Neutrophil (primary cell): Measurements from ENCODE around the gene ZNF217.

Source experiments
- H3K27ac ChIP-seq: fragments of 200-600 bp; sonication (generic); 2 replicates; pipeline ENCODE4 v1.5.1; 2016; ENCODE audit warnings: mild to moderate bottlenecking, moderate library complexity
- H3K27me3 ChIP-seq: fragments of 200-600 bp; sonication (generic); 2 replicates; pipeline ENCODE4 v1.6.0; 2016; ENCODE audit warnings: mild to moderate bottlenecking
- H3K36me3 ChIP-seq: fragments of 200-600 bp; sonication (generic); 2 replicates; pipeline ENCODE4 v1.5.1; 2017
- H3K4me1 ChIP-seq, 2 experiments: fragments of 200-600 bp in 1 of 2; sonication (generic) in 1 of 2; 1 replicate in 1 of 2; 2 replicates in 1 of 2; pipeline versions ENCODE4 v1.5.1 to v1.6.1; 2013 to 2016; ENCODE audit warnings: low read depth in 1 of 2, low read length in 1 of 2, mild to moderate bottlenecking in 1 of 2, moderate library complexity in 1 of 2; ENCODE audit not compliant: control insufficient read depth in 1 of 2, insufficient read depth in 1 of 2
- H3K4me3 ChIP-seq, 2 experiments: fragments of 200-600 bp in 1 of 2; sonication (generic) in 1 of 2; 1 replicate in 1 of 2; 2 replicates in 1 of 2; pipeline ENCODE4 v1.5.1; 2013 to 2016; ENCODE audit warnings: low read depth in 1 of 2, low read length in 1 of 2, mild to moderate bottlenecking in 1 of 2, moderate library complexity in 1 of 2
- H3K9me3 ChIP-seq: fragments of 200-600 bp; sonication (generic); 2 replicates; pipeline ENCODE4 v1.5.1; 2016
- TF ChIP-seq, protein P1 (sequence below): fragments of 200-600 bp; sonication (generic); IDR thresholded peaks from 2 replicates; pipeline ENCODE4 v1.5.1; 2016; ENCODE audit warnings: antibody characterized with exemption

Gene ZNF217

DNA sequence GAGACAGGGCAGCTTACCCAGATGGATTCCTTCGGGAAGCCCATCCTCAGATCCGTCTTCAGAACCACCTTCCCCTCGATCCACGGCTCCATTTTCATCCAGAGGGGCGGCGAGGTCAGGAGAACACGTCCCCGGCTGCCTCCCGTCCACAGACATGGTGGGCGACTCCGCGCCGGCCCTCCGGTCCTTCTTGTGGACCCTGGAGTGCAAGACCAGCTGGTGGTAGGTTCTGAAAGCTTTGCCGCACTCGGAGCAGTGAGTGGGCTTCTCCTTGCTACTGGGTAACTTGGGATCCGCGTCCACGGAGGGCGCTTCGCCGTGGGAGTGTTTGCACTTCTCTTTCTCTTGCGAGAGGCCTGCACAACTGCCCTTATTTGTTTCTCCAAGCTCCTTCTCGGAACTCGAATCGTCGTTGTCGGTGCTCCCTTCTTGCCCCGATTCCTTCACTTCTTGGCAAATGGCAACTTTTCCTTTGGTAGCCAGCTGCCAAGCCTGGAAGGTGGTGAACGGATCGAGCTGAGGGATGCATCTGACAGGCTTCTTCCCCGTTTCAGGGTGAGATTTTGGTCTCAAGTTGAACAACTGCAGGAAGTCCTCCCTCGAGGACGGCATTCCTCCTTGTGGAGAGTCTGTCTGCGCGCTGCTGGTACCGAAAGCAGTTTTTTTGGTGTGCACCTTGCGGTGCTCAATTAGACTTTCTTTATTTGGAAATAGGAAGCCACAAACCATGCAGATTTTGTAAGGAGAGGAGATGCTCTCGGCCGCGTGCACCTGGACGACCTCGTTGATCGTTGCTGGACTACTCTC lies 12.0 kb downstream of the ZNF217 start:
- Histone ChIP-seq H3K4me3 (peak overlapping the region in 1 of 2 experiments; percentile 46), H3K4me1 (peaks cover 88 to 89% of the 10 kb centered on the region in 2 experiments), H3K27ac (peak overlapping the region; percentile 88), H3K36me3 (peaks cover 53% of the 10 kb centered on the region), H3K27me3 (no peaks in the 10 kb centered on the region), H3K9me3 (no peaks in the 10 kb centered on the region)
- TF ChIP-seq, protein P1, sequence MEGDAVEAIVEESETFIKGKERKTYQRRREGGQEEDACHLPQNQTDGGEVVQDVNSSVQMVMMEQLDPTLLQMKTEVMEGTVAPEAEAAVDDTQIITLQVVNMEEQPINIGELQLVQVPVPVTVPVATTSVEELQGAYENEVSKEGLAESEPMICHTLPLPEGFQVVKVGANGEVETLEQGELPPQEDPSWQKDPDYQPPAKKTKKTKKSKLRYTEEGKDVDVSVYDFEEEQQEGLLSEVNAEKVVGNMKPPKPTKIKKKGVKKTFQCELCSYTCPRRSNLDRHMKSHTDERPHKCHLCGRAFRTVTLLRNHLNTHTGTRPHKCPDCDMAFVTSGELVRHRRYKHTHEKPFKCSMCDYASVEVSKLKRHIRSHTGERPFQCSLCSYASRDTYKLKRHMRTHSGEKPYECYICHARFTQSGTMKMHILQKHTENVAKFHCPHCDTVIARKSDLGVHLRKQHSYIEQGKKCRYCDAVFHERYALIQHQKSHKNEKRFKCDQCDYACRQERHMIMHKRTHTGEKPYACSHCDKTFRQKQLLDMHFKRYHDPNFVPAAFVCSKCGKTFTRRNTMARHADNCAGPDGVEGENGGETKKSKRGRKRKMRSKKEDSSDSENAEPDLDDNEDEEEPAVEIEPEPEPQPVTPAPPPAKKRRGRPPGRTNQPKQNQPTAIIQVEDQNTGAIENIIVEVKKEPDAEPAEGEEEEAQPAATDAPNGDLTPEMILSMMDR: no peak

DNA sequence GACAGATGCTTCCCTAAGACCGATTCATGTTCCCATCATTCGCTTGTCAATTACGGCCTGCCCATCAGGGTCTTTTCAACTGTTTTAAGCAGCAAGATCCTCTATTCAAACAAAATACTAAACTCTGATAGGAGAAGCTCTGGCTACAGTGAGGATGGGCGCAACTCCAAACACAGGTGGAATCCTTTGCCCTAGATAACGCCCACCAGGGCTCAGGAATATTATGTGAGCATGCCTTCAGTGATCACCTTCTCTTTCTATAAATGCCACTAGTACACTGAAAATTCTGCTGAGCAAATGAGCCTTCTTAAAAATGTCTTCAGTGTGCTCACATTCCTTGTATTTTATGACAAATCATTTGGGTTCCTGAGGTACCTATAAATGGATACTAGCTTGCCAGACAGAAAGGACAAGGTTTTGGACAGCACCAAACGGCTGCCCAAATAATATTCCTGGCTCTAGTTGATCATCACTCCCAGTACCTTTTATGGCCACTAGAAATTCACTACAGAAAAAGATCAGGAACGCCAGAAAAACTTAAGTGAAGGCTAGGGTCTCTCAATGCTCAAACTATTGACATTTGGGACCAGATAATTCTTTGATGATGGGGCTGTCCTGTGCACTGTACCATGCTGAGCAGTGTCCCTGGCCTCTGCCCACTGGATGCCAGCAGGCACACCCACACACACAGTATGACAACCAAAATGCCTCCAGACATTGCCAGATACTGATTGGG lies 13.1 kb downstream of the ZNF217 start:
- Histone ChIP-seq H3K27me3 (no peaks in the 10 kb centered on the region), H3K4me3 (peak overlapping the region; percentile 58 to 60), H3K9me3 (no peaks in the 10 kb centered on the region), H3K27ac (peak overlapping the region; percentile 88), H3K36me3 (peaks cover 64% of the 10 kb centered on the region), H3K4me1 (peaks cover 77 to 78% of the 10 kb centered on the region in 2 experiments)
- TF ChIP-seq, protein P1: no peak

DNA sequence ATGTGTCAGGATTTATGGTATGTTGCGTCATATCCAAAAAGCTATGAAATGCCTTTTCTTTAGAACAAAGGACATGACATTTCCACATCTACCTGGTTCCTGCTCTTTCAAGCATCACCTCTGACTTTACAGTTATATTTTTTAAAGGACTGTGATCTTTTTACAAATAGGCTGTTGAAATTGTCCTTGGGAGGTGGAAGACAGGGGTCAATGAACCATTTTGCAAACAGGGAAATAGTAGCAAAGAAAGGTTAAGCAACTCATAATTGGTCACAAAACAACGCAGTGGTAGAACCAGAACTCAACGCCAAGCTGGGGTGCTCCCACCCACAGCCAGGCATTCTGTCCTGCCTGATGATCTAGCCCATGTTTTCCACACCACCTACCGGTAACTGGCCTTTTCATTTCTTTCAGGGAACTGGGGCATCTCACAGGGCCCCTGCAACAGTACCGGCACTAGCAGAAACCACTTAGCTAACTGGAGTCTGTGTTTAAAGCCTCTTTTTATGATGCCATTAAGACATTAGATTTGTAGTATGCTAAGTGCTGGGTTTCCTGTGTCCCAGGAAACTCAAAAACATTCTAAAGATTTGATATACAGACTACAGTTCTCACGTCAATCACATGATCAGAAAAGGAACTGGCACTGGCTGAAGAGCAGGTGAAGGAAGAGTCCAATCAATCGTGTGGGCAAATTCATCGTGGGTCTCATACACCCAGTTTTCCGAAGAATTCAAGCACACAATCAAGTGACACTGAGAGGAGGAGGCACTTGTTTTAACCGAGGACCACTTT lies 13.9 kb downstream of the ZNF217 start:
- TF ChIP-seq, protein P1: no peak
- Histone ChIP-seq H3K27me3 (no peaks in the 10 kb centered on the region), H3K27ac (peak overlapping the region; percentile 88), H3K36me3 (peaks cover 72% of the 10 kb centered on the region), H3K4me3 (peak overlapping the region; percentile 58 to 60), H3K4me1 (peaks cover 71% of the 10 kb centered on the region in 2 experiments), H3K9me3 (no peaks in the 10 kb centered on the region)

DNA sequence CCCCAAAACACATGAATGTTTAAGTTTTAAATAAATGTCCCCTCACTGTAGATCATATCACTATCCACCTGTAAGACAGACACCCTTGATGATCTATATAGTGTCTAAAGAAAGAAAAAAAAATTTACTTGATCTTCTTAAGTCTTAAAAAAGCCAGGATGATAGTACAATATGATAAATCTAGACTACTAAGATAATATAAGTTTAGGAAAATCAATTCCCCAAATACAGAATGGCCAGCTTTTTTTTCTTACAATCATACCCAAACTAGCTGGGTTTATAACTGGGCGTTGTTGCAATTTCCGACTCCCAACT lies 14.4 kb downstream of the ZNF217 start:
- Histone ChIP-seq H3K9me3 (no peaks in the 10 kb centered on the region), H3K36me3 (peaks cover 77% of the 10 kb centered on the region), H3K27me3 (no peaks in the 10 kb centered on the region), H3K27ac (peak overlapping the region; percentile 88), H3K4me1 (peaks cover 65 to 66% of the 10 kb centered on the region in 2 experiments), H3K4me3 (peak overlapping the region; percentile 58 to 60)
- TF ChIP-seq, protein P1: no peak

DNA sequence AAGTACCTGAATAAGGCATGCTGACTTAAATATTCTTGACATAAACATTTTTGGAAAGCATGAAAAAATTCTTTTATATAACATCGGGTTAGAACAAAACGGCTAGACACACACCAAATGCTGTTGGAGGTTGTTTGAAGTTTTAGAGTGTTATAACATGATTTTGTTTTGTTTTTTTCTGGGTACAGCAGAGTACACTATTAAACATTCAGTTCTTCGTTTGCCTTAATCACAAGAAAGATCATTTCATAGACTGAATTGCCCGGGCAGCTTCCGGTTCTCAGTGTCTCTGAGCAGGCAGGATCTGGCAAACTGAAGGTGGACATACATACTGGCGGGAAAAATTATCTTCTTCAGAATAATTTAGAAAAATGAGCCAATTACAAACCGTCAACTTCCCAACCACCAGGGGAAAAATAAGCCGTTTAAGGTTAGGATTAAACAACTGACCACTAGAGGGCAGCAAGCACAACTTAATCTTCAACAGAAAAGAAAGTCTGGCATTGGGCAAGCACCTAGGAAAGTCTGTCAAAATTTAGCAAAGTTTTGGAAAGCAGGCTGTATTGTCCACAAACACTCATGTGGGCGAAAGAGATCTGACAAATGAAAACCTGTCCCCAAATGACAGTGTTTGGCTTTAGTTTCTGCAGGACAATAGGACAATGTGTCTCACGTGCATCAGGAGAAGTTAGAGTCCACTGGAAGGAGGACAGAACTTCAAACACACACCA lies 15.0 kb downstream of the ZNF217 start:
- H3K27ac ChIP-seq: peak overlapping the region; percentile 88
- H3K27me3 ChIP-seq: no peaks in the 10 kb centered on the region
- H3K4me3 ChIP-seq: peak overlapping the region; percentile 58 to 60
- TF ChIP-seq, protein P1: peak; percentile 84
- H3K36me3 ChIP-seq: peaks cover 83% of the 10 kb centered on the region
- H3K4me1 ChIP-seq: peaks cover 60% of the 10 kb centered on the region in 2 experiments
- H3K9me3 ChIP-seq: no peaks in the 10 kb centered on the region
